ENCODE data around the gene NSG2.
"Not testable (repeated sequence)": the region's sequence is repeated elsewhere in the genome, so short reads cannot be mapped to it uniquely, and the experiment has no call there.

The NSG2 gene

GRCh38 chr5:174010365-174010764 lies 35.1 kb upstream of the NSG2 start:
- H3K4me1 ChIP-seq (ENCODE audit: control insufficient read depth in 1 of 2, insufficient read depth in 1 of 2, low read depth in 1 of 2, low read length in 1 of 2) = no peaks in the 10 kb centered on the region
- H3K27me3 ChIP-seq = peaks cover 48% of the 10 kb centered on the region
- no peaks in the 10 kb centered on the region for H3K36me3 ChIP-seq
- no peak for TF ChIP-seq CTCF (IDR thresholded peaks at IDR 0.05)
- no peaks in the 10 kb centered on the region for H3K9me3 ChIP-seq
- no peak overlapping the region for H3K27ac ChIP-seq
- H3K4me3 ChIP-seq (ENCODE audit: low read depth in 1 of 2, low read length in 1 of 2) = no peak overlapping the region

GRCh38 chr5:174011441-174011840 lies 34.1 kb upstream of the NSG2 start:
- Histone ChIP-seq H3K4me1 (ENCODE audit: control insufficient read depth in 1 of 2, insufficient read depth in 1 of 2, low read depth in 1 of 2, low read length in 1 of 2) (no peaks in the 10 kb centered on the region), H3K27ac (no peak overlapping the region), H3K4me3 (ENCODE audit: low read depth in 1 of 2, low read length in 1 of 2) (no peak overlapping the region), H3K36me3 (no peaks in the 10 kb centered on the region), H3K9me3 (no peaks in the 10 kb centered on the region), H3K27me3 (peaks cover 37% of the 10 kb centered on the region)
- TF ChIP-seq CTCF (IDR thresholded peaks at IDR 0.05) = no peak

GRCh38 chr5:174020069-174020927 lies 25.2 kb upstream of the NSG2 start:
- peaks cover 39% of the 10 kb centered on the region for H3K27me3 ChIP-seq
- not testable (repeated sequence) for H3K4me3 ChIP-seq (ENCODE audit: low read depth in 1 of 2, low read length in 1 of 2); H3K27ac ChIP-seq

GRCh38 chr5:174020928-174021304 lies 24.6 kb upstream of the NSG2 start:
- Histone ChIP-seq H3K4me3 (ENCODE audit: low read depth in 1 of 2, low read length in 1 of 2) (no peak overlapping the region), H3K27ac (no peak overlapping the region), H3K36me3 (no peaks in the 10 kb centered on the region), H3K4me1 (ENCODE audit: control insufficient read depth in 1 of 2, insufficient read depth in 1 of 2, low read depth in 1 of 2, low read length in 1 of 2) (no peaks in the 10 kb centered on the region), H3K27me3 (peaks cover 44% of the 10 kb centered on the region), H3K9me3 (no peaks in the 10 kb centered on the region)
- TF ChIP-seq CTCF (IDR thresholded peaks at IDR 0.05) = no peak

More at GRCh38 chr5:174020069-174020927, 25.2 kb upstream of the NSG2 start:
- not testable (repeated sequence) for H3K4me1 ChIP-seq (ENCODE audit: control insufficient read depth in 1 of 2, insufficient read depth in 1 of 2, low read depth in 1 of 2, low read length in 1 of 2); H3K9me3 ChIP-seq; H3K36me3 ChIP-seq

- Histone ChIP-seq H3K27ac (no peak overlapping the region), H3K9me3 (no peaks in the 10 kb centered on the region), H3K4me3 (ENCODE audit: low read depth in 1 of 2, low read length in 1 of 2) (no peak overlapping the region), H3K36me3 (no peaks in the 10 kb centered on the region), H3K27me3 (peaks cover 56% of the 10 kb centered on the region), H3K4me1 (ENCODE audit: control insufficient read depth in 1 of 2, insufficient read depth in 1 of 2, low read depth in 1 of 2, low read length in 1 of 2) (no peaks in the 10 kb centered on the region)
- TF ChIP-seq CTCF (IDR thresholded peaks at IDR 0.05) = no peak
These were observed 23.0 kb upstream of the NSG2 start for GRCh38 chr5:174022384-174023095.

GRCh38 chr5:174030286-174030685 lies 15.2 kb upstream of the NSG2 start:
- H3K36me3 ChIP-seq = no peaks in the 10 kb centered on the region
- H3K4me3 ChIP-seq (ENCODE audit: low read depth in 1 of 2, low read length in 1 of 2) = no peak overlapping the region
- no peaks in the 10 kb centered on the region for H3K4me1 ChIP-seq (ENCODE audit: control insufficient read depth in 1 of 2, insufficient read depth in 1 of 2, low read depth in 1 of 2, low read length in 1 of 2)
- H3K27ac ChIP-seq = no peak overlapping the region
- no peaks in the 10 kb centered on the region for H3K9me3 ChIP-seq
- TF ChIP-seq CTCF (IDR thresholded peaks at IDR 0.05) = no peak
- peaks cover 42% of the 10 kb centered on the region for H3K27me3 ChIP-seq
